Esophagus muscularis mucosa (tissue), 3 donors: ENCODE data around the gene AHSG.

ENCODE experiments used
- CTCF ChIP-seq, 3 experiments: fragments of 200-600 bp in 2 of 3; fragments of 450-650 bp in 1 of 3; sonication (generic) in 2 of 3; IDR thresholded peaks; one replicate each; pipeline ENCODE4 v1.5.1; 2017 to 2019; ENCODE audit warnings: antibody characterized with exemption in 3 of 3, mild to moderate bottlenecking in 2 of 3, moderate library complexity in 1 of 3
- POLR2A ChIP-seq: fragments of 450-650 bp; IDR thresholded peaks from one replicate; pipeline ENCODE4 v1.6.1; 2017; ENCODE audit warnings: antibody characterized with exemption, moderate library complexity, mild to moderate bottlenecking, low read depth
- POLR2AphosphoS5 ChIP-seq, 2 donors: sonication (generic); formaldehyde crosslinking; IDR thresholded peaks; one replicate each; pipeline ENCODE4 v1.6.1; 2017; ENCODE audit warnings: antibody characterized with exemption in 2 of 2

DNA sequence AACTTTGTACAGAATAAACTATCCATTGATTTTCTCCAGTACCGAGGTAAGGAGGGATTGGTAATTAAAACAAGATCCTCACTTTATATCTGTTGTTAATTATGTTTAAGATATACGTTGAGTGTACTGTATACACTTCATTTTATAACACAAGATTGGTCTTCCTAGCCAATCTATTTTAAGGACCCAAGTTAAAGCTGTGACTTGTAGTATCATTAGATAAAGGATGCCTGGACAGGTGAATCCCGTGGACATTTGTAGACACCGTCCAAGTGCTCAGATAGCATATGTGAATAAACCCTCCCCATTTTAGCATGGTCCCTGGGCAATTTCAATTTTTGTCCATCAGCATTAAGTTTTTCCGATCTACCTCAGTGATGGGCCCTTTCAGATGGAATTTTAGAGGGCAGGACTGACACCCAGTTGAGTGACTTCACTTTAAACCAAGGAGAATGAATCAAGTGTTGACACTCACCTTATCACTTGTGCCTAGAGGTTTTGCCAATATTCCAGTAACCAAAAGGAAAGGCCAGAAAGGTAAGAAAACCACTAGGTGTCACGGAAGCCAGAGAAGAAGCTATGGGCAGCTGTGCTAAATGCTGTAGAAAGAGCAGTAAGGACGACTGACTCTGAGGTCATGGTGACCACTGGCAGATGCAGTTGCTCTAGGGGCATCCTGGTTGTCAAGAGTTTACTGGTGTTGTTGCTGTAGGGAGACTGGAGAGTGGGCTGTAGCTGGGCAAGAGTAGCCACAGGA is 9.2 kb downstream of the AHSG start:
- TF ChIP-seq POLR2AphosphoS5 (IDR thresholded peaks at IDR 0.05), result no peak
- no peak for TF ChIP-seq CTCF (IDR thresholded peaks at IDR 0.05)
- no peak for TF ChIP-seq POLR2A
